Eye (tissue), 1 donor: ENCODE data around the gene EIF4EBP3.

Experiments used
- DNase-seq: peaks from one replicate; pipeline ENCODE4 v3.0.0-alpha.2; 2015

EIF4EBP3 gene

DNA sequence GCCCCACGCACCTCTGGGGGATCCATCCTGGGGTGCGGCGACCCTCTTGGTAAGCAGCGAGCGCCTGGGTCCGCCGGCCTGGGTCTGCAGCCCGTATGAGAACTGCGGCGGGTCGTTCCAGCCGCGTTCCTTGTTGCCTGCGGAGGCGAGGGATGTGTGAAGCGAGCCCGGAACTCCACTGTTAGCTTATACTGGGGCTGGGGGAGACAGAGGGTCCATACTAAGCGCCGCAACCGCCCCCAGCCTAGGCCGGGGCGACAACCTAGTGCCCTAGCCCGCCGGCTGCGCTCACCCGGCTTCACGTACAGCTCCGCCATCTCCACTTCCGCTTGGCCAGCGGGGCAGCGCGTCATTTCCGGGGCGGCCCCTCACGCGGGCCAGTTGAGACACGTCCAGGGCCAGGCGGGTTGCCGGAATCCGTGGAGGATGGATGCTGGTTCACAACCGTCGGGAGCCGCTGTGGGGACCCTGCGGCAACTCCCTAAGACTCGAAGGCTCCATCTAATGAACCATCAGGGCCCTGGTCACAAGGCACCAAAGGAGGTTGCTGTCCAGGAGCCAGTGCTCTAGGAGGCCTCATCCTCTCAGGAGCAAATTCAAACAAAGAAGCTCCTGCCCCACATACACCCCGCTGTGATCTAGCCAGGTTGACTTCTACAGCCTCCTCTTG lies 9.8 kb downstream of the EIF4EBP3 start, which contains the start of gene SRA1:
TSS of gene SRA1 (minus strand) at position 338 of the 670 bp plus-strand sequence. CDS start at position 317, 21 bp downstream.
- peak; percentile 97 for DNase-seq

DNA sequence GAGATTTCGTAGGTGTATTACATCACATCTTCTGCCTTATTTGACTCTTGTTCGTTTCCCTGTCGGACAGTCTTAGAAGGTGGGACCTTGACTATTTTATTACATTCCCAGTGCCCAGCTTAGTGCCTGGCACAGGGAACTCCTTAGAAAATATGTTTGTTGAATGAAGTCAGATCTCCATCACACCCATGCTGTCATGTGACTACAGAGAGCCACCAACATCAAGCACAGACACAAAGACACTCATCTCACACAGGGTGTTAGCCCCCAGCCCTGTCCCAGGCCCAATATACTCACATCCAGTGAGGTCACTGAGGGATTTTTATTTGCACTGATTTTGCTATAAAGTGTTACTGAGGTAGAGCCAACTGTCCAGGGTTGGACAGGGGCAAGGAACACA lies 10.5 kb downstream of the EIF4EBP3 start:
- DNase-seq = no peak

DNA sequence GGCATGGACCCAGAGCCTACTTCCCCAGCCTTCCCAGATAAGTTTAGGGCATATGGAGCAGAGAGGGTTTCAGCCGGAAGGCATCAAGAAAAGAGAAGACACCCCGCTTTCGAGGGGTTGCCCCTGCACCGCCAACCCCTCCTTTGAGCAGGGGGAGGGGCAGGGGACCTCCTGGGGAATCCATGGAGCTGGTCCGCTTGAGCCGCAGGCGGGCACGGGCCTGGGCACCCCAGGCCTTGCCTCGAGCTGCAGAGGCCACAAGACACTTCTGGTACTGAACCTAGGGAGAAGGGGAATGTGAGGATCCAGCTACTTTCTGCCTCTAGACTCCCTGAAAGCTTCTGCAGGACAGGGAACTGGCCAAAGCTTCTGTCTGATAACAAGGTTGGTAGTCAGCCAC lies 11.1 kb downstream of the EIF4EBP3 start:
- no peak for DNase-seq

DNA sequence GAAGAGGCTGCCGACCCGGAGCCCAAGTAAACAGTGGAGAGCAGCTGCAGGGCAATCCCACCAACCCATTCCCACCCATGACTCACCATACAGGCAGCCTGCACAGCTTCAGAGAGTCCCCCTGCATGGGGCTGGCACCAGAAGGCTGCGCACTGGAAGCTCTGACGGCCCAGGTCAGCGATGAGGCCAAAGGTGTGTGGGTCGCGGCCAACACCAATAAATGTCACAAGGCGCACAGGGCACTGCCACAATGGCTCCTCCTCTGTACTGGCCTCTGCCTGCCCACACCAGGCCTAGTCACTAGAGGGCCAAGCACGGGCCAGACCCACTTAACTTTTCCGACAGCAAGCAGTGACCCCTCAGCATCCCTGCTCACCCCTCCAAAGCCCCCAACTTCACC lies 12.8 kb downstream of the EIF4EBP3 start:
- no peak for DNase-seq

DNA sequence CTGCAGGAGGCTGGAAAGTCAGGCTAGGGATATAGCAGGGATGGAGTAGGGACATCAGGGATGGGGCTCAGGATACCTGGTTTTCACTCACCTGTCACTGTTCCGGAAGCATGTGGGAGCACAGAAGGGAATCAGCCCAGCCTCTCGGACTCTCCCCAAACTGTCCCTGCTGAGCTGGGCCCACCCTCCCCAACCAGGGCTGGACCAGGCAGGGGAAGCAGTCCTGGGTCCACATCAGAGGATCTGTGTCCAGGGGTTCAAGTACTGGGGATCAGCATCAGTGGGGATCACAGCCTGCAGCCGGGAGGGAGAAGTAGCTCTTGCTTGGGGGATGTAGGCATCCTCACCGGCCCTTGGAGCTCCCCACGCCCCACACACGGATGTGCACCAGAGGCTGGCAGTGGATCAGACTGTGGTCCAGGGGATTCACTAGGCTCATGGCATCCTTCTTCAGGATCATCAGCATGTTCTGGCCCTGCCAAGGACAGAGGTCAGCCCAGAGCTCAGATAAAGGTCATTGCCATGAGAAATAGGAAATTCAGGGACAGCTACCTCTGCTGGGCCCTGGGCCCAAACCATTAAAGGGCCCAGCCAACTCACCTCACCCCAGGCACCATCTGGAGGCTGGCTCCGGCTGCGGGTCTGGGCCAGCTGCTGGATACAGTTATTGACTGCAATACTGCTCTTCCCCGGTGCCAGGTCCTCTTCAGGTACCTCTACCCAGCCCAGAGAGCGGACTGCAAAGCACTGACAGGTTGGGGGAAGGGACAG lies 14.5 kb downstream of the EIF4EBP3 start:
- no peak for DNase-seq

DNA sequence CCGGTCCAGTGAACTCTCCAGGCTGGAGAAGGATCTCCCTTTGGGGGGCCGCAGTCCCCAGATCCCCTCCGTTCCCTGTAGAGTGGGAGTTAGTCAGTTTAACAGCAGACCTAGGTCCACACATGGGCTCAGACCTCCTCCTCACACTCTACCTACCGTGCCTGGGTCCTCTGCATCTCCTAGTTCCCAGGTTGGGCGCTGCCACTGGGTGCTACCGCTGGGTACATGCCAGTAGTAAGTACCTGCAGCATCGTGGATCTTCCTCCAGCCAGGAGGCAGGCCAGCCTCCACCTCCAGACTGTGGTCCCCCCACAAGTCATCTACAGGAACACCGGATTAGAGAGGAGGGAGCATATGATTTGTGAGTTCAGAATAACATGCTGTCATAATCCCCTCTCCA lies 16.1 kb downstream of the EIF4EBP3 start:
- no peak for DNase-seq

DNA sequence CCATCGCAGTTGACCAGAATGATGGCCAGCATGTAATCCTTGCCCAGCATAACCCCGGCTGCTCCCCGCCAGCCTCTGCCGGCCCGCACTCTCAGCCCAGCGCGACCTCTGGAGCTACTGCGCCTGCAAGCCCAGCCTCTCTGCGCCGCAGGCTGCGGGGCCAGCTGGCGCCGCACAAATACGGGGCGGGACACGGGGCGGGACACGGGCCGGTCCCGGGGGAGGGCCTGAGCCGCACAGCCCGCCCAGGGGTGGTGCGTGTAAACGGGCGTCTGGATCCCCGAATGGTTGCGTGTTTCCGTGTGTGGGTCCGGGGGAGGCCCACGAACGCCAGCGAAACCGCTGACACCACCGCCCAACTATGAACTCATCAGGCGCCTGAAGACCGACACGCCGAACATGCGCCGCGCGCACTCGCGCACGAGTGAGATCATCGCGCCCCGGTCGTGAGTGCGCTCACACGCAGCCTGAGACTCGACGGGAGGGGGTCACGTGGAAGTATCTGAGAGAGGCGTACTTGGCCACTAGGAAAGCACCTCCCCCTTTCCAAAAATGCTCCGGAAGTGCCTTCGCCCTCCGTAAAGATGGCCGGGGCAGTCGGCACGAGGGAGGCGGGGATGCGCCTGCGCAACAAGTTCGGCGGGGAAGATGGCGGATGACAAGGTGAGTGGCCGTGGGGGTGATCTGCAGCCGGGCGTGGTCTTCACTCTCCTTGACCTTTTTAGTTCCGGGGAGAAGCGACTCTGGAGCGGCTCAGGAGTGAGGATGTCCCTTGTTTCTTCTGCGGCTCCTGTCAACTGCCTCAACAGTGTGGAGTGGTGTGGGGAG lies 16.9 kb downstream of the EIF4EBP3 start, which contains the start of the genes APBB3 and SLC35A4:
TSS of gene APBB3 (minus strand) at position 403 of the 828 bp plus-strand sequence. CDS start at position 50, 353 bp downstream.
TSS of gene SLC35A4 (plus strand) at position 633 of the 828 bp plus-strand sequence. CDS start 2,342 bp downstream, outside the sequence.
- DNase-seq = peak; percentile 99

DNA sequence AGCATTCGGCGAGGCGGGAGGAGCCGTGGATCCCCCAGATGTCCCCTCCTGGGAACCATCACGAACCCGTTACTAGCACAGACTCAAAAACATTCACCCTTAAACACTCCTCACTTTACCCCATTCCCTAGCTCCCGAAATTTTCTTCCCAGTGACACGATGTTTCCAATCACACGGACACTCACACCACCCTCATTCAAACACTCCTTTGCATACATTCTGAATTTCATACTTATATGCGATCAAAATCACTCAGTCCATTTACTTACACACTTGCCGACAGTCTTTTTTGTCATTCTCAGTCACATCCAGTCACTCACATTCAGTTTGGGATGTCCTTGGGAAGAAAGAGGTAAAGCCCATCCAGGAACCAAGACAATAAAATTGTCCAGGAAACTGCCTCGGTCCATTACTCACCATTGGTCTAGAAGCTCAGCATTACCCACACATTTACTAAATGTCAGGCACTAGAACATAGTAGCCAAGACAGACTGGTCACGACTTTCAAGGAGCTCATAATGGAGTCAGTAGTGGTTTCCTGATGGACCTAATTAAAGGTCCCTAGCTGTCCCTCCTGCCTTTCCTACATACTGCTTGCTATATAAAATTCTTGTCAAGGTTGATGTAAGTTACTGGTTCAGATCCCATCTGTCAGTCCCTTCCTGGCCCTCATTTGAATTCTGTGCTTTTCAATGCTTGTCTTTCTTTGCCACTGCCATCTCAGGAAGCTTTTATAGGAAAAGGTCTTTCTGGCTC lies 17.7 kb downstream of the EIF4EBP3 start:
- no peak for DNase-seq

DNA sequence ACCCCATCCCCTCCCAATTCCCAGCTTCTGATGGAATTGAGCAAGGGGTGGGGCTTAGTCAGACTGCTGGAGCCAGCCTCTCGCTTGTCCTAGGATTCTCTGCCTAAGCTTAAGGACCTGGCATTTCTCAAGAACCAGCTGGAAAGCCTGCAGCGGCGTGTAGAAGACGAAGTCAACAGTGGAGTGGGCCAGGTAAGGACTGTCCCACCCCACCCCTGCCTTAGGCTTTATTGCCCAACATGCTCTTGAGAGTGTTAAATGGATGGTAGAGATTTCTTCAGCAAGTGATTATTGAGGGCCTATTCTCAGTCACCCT lies 18.3 kb downstream of the EIF4EBP3 start:
- DNase-seq = no peak

DNA sequence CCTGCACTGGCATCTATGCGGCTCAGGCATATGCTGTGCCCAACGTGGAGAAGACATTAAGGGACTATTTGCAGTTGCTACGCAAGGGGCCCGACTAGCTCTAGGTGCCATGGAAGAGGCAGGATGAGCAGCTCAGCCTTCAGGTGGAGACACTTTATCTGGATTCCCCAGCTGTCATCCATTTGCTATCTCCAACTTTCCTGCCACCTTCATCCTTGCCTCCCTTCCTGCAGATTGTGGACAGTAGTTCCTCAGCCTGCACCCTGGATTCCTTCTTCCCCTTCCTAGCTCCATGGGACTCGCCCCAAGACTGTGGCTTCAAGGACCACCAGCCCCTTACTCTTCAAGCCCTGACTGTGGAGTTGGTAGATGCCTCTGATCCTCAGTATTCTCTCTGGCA lies 19.2 kb downstream of the EIF4EBP3 start:
- no peak for DNase-seq

DNA sequence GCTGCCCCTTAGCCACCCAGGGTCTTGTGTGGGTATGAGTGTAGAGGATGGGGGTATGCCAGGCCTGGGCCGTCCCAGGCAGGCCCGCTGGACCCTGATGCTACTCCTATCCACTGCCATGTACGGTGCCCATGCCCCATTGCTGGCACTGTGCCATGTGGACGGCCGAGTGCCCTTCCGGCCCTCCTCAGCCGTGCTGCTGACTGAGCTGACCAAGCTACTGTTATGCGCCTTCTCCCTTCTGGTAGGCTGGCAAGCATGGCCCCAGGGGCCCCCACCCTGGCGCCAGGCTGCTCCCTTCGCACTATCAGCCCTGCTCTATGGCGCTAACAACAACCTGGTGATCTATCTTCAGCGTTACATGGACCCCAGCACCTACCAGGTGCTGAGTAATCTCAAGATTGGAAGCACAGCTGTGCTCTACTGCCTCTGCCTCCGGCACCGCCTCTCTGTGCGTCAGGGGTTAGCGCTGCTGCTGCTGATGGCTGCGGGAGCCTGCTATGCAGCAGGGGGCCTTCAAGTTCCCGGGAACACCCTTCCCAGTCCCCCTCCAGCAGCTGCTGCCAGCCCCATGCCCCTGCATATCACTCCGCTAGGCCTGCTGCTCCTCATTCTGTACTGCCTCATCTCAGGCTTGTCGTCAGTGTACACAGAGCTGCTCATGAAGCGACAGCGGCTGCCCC lies 19.8 kb downstream of the EIF4EBP3 start:
- no peak for DNase-seq

DNA sequence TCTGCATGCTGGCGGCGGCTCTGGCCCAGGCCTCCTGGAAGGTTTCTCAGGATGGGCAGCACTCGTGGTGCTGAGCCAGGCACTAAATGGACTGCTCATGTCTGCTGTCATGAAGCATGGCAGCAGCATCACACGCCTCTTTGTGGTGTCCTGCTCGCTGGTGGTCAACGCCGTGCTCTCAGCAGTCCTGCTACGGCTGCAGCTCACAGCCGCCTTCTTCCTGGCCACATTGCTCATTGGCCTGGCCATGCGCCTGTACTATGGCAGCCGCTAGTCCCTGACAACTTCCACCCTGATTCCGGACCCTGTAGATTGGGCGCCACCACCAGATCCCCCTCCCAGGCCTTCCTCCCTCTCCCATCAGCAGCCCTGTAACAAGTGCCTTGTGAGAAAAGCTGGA lies 20.4 kb downstream of the EIF4EBP3 start:
- no peak for DNase-seq

DNA sequence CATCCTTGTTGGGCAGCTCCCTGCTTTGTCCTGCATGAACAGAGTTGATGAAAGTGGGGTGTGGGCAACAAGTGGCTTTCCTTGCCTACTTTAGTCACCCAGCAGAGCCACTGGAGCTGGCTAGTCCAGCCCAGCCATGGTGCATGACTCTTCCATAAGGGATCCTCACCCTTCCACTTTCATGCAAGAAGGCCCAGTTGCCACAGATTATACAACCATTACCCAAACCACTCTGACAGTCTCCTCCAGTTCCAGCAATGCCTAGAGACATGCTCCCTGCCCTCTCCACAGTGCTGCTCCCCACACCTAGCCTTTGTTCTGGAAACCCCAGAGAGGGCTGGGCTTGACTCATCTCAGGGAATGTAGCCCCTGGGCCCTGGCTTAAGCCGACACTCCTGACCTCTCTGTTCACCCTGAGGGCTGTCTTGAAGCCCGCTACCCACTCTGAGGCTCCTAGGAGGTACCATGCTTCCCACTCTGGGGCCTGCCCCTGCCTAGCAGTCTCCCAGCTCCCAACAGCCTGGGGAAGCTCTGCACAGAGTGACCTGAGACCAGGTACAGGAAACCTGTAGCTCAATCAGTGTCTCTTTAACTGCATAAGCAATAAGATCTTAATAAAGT lies 21.1 kb downstream of the EIF4EBP3 start:
- DNase-seq = no peak

DNA sequence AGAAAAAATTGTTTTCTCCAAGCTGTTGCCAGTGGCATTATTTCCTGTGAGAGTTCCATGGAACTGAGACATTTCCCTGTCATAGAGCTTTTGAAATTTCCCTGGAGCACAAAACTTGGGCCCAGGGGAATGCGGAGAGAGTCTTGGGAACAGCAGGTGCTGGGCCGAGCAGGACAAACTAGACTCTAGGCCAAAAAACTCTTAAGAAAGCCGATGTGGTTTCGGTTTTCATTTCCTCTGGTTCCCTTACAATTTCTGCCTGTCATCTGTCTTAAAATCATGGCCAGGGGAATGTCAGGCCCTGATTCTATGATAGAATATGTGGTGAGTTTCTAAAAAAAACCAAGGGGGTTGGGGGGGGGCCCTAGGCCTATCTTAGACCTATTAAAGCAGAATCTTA lies 21.7 kb downstream of the EIF4EBP3 start:
- DNase-seq = no peak

DNA sequence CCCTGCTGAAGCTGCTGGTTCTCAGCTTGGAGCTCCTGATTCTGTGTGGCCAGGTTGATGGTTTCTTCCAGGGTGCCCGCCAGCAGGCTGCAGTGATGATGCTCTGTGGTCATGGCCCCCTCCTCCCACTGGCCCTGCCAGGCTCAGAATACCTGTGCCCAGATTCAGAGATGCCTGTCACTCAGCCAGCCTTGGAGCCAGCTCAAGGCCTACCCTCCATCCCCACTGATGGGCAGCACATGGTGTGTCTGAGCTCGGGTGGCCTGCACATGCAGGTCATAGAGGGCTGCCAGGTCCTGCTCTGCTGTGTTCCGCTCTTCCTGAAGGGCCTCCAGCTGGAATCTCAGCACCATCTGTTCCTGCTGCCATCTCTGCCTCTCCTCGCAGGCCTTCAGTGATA lies 22.6 kb downstream of the EIF4EBP3 start:
- DNase-seq = no peak

DNA sequence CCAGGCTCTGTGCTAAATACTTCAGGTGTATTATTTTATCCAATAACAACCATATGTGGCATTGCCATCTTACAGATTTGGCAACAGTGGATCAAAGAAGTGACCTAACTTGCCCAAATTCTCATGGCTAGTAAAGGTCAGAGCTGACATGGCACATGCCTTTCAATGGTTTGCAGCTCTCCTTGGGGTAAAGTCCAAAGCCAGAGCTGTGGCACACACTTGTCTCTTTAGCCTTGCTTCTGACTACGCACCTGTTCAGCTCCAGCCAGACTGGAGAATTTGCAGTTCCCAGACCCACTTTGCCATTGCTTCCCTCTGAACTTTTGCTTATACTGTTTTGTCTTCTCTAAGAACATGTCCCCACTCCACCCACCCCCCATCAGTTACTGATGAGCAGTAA lies 23.0 kb downstream of the EIF4EBP3 start:
- DNase-seq = no peak

DNA sequence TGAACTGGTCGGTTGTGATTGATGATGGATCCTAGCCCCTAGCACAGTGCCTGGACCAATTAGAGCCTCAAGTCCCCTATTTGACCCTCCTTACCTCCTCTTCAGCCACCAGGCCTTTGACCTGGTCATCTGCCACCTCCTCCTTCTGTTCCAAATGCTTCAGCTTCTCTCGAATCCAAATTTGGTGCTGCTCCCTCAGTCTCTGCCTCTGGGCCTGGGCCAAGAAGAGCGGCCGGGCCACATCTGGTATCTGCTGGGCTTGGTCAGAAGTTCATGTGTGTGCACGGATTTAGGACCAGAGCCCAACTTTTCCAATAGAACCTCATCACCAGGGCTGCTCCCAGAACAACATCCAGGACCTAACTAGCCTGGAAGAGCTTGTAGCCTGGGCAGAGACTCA lies 23.6 kb downstream of the EIF4EBP3 start:
- DNase-seq = no peak

DNA sequence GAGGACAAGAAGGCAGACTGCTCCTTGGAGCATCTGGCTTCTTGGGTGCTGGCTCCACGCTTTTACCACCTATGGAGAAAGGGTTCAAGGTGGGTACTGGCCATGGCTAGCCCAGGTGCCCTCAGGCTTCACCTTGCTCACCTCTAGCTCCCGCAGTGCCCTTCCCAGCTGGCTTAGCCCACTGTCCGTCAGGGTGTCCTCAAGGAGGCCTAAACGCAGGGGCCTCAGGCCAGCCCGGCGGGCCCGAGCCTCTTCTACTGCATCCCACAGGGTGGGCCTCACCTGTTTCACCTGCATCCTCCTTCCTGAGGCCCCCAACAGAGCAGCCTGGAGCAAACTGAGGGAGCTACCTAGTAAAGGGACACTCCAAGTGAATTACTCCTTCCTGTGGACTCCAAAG lies 26.2 kb downstream of the EIF4EBP3 start:
- DNase-seq = no peak

DNA sequence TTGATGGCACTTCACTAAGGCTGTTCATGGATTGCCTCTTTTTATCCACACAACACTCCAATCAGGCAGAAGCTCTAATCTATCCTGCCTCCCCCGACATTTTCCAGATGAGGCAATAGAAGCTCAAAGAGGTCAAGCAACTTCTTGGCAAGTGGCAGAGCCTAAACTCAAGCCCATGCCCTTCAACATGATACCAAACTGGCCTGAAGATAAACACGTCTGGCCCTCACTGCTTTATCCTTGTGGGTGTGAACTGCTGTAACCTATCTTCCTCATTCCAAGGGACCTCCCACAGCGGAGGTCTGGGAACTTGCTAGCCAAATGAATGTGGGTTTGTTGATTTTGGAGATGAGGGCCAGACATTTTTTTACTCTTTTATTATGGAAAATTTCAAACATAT lies 26.7 kb downstream of the EIF4EBP3 start:
- DNase-seq = no peak

DNA sequence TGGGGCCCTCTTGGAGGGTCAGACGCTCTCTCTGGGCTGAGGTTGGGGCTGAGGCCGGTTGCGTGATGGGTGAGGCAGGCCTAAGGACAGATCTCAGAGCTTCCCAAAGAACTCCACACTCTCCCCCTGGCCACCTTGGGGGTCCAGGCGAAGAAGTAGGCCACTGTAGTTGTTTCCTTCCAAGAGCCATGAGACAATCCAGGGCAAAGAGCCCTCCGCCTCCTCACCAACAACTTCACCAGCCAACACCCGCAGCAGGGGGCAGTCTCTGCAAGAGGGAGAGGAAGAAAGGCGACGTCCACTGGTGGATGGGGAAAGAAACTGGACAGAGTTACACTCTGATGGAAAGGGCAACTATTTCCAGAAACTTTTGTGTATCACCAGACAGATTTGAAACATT lies 27.8 kb downstream of the EIF4EBP3 start:
- no peak for DNase-seq

DNA sequence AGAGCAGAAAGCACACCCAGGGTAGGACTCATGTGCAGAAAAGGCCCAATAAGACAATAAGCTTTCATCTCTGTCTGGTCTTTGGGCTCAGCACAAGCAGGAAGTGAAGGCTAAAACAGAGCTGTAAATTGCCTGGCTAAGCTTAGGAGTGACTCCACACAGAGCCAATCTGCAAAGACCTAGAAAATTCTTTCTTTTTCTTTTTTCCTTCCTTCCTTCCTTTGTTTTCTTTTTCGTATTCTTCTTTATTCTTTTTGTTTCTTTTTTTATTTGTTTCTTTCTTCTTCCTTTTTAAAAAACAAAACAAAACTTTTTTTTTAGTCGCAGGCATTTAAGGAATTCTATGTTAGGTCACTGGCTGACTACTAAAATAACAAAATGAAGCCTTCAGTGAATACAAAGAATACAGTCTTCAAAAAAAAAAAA lies 29.3 kb downstream of the EIF4EBP3 start:
- no peak for DNase-seq
